ENCODE data around the gene TALDO1.
A peak's percentile ranks its signal among the peaks of the same experiment; 100 is the strongest.

TALDO1 gene

DNA sequence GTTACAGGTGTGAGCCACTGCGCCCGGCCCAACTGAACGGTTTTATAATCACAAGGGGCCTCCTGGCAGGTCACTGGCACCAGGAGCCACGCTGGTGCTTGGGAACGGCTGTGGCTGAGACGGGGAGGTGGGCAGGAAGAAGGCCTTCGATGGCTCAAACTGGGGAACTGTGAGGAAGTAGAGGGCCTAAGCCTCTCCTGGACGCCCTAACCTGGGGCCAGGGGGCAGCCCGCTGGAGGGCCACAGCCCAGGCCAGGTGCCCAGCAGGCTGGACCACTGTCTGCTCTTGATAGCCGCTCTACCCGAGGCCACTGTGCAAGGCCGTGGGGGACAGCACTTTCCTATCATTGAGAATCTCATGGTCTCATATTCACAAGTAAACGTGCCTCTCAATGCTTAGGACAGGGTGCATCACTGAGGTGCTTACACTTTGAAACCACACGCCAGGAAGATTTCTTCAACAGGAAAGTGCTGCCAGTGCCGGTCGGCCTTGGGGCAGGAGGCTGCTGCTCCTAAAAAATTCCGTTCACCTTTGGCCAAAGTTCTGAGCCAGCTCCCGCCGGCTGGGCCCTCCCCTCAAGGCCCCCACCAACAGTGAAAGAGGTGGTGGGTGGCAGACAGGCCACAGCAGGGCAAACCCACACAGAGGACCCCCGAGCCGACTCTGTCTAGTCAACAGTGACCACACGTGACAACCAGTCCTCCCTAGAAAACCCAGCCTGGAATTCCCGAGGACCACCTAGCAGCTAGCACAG lies 22.8 kb downstream of the TALDO1 start:
- DNase-seq (ENCODE audit: low read depth in 2 of 2) = no peak

DNA sequence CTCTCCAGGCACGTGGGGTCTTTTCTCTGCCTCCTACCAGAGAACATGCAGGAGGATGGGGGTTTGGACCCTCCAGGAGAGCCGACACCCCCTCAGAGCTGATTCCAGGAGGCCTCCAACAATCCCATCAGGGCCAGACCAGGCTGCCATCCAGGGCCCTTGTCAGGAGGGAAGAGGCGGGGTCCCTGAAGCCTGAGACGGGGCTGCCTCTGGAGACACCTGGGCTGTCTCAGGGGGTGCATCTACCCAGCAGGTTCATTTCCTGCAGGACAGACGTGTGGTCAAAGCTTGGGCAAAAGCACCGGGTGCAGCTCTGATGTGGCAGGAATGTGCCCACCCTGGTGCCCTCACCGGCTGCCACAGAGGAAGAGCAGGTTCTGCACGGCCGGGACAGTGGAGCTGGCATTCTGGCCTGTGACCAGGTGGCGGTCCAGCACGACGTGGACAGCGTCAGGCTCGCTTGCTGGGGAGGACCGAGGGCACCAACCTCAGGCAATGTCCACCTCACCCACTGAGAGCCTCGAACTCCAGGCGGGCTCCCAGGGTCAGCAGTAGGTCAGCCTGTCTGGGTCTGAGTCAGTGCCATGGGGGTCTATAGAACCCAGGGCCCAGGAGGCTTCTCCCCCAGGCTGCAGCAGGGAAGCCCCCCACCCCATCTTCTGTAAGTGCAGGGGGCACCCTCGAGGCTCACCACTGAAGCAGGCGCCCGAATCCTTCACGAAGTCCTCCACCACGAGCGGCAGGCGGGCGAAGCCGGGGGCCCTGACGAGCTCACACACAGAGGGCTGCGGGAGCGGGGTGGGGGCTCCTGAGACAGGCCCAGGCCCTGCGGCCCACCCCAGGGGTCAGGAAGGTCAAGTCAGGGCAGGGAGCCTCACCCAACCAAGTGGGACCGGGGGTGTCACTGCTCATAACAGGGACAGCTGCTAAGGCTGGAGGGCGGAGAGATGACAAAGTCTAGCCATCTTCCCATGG lies 23.7 kb downstream of the TALDO1 start:
- no peak for DNase-seq (ENCODE audit: low read depth in 2 of 2)

DNA sequence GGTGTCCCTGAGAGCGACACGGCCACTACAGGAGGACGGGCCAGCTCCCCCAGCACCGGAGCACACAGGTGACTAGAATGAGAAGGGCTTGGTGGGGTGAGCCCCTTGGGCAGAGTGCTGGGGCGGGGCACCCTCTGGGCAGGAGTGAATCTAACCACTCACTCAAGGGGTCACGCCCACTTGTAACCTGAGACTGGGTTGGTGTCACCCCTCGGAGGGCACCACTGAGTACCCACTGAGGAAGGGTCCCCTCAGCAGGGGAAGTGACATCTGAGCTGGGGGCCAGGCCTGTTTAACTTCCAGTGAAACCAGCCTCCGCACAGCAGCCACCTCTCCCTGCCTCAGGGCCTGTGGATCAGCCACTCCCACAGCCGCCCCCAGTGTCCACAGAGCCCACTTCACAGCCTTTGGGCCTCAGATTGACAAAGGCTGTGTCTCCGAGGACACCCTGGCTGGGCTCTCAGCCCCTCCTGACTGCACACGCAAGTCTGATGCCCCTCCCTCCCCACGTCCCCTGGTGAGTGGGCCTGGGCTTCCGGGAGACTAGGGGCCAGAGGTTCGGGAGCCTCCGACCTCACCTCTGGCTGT lies 24.4 kb downstream of the TALDO1 start:
- no peak for DNase-seq (ENCODE audit: low read depth in 2 of 2)

DNA sequence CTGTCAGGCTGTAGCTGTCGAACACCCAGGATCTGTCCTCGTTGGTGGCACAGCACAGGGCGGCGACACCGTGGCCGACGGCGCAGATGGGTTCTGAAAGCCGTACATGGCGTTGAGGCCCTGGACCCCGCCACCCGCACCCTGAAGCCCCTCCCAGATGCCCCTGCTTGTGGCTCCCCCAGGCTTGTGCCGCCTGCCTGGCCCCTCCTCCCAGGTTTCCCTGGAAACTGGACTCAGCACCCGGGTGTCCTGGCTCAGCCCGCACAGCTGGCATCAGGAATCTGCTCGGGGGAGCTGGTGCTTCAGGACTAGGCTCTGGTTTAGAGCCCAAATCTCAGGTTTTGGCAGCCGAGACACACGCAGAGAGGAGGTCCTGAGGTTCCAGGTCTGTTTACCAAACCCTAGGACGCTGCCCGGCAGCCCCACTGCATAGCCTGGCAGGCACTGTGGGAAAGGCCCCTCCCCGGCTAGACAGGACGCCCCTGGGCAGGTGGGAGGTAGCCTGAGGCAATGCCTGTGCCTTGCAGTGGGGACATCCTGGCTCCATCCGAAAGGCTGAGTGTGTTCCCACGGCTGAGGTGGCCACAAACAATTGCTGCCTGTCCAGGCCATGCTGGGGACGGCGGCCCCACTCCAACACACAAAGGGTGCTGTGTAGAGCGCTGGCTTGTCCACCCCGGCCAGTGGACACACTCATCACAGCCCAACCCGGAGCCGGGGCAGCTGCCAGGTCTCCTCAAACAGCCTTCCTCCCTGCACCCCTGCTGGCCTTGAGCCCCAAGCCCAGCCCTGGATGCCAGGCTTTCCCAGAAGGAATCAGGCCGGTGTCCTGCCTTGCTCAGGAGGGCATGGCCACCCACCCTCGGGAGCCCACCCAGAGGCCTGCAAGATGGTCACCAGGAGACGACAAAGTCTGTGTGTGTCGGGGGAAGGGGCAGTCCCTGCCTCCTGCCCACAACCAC lies 25.4 kb downstream of the TALDO1 start:
- DNase-seq (ENCODE audit: low read depth in 2 of 2) = no peak

DNA sequence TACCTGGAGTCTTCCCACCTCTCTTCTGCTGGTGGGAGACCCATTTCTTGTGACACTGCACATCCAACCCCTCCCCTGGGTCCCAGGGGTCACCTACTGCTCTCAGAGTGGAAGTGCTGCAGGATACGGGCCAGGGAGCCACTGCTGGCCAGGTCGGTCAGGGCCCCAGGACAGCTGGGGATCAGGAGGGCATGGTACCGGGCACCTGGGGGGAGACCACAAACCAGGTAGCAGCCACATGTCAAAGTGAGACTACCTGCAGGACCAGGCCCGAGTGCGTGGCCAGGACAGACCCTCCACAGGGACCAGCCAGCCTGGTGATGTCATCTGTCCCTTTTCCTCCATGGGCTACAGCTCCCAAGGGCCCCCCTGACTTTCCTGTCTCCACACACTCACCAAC lies 26.2 kb downstream of the TALDO1 start:
- DNase-seq (ENCODE audit: low read depth in 2 of 2) = no peak

DNA sequence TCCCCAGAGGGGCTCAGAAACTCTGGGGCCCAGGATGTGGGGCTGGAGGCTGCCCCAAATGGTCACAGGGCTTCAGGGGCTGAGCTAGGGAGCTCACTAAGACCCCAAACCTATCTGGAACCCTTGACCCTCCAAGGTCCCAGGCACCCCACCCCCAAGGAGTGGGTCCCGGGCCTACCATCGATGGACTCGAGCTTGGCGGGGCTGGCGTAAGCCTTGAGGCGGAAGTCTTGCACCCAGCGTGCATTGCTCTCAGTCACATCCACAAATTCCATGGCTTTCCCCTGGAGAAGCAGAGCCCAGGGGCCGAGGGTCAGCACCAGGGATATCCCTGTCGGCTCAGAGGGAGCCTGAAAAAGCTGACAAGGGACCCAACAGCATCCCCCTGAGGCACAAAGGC lies 26.6 kb downstream of the TALDO1 start:
- DNase-seq (ENCODE audit: low read depth in 2 of 2) = no peak

DNA sequence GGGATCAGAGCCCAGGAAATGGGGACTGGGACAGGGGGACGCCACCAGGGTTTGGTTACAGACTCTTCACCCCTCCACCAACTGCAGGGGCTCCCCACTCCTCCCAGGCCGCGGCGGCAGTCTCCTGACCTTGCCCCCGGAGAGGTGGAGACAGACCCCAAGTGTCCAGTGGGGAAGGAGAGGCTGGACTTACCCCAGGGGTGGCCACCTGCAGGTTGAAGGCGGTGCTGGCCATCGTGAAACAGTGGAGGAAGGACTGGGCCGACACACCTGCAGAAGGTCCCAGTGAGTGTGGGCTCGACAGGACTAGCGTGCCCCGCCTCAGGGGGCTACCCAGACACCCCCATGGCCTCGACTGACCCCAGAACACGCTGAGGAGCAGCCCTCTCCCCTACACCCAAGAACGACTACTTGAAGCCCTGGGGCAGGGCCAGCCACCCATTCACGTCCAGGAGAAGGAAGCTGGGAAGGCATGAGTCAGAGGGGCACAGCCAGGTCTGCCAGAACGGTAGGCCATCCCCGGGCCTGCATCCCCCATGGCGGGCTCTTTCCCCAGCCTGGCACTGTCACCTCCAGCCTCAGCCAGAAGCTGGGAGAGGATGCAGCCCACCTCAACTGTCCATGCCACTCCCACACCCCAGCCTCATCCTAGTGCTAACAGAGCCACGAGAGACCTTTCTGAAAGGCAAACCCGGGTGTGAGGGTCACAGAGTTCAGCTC lies 27.8 kb downstream of the TALDO1 start:
- no peak for DNase-seq (ENCODE audit: low read depth in 2 of 2)

DNA sequence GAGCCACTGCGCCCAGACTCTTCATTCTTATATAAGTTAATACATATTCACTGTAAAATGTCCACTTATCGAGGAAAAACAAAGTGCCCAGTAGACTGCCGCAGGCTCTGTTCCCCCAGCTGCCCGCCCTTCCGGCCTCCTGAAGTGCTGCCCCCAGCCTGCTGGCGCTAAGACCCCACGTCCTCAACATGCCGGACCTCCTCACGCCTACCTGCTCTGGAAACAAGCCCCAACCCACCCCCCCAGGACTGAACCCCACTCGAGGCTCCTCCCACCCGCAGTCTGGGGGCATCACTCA lies 28.9 kb downstream of the TALDO1 start:
- no peak for DNase-seq (ENCODE audit: low read depth in 2 of 2)

DNA sequence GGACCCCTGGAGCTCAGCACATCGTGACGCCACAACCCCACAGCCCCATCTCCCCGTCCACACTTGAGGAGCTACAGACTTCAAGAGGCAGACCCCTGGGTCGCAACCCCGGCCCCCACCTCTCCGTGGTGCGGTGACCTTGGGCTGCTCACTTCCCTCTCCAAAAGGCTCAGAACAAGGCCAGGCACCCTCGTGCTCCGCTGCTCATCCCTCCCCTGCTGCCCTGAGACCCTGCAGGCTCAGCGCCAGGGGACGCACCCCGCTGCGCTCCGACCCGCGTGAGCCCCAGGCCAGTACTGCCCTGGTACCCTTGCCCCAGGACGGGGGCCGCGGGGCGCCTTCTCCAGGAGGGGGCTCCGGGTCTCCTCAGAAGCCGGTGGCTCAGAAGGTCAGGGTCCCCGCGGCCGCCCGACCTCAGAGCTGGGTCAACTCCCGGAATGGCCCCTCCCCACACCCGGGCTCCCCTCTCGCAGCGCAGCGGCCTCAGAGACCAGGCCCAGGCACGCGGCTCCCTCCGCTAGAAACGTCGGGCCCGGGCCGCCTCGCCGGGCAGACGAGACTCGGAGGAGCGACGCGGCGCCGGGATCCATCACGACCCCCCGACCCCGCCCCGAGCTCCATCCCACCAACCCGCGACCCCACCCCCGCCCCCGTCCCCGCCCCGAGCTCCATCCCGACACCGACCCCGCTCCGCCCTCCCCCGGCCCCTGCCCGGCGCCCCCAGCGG lies 29.5 kb downstream of the TALDO1 start:
- no peak for DNase-seq (ENCODE audit: low read depth in 2 of 2)

DNA sequence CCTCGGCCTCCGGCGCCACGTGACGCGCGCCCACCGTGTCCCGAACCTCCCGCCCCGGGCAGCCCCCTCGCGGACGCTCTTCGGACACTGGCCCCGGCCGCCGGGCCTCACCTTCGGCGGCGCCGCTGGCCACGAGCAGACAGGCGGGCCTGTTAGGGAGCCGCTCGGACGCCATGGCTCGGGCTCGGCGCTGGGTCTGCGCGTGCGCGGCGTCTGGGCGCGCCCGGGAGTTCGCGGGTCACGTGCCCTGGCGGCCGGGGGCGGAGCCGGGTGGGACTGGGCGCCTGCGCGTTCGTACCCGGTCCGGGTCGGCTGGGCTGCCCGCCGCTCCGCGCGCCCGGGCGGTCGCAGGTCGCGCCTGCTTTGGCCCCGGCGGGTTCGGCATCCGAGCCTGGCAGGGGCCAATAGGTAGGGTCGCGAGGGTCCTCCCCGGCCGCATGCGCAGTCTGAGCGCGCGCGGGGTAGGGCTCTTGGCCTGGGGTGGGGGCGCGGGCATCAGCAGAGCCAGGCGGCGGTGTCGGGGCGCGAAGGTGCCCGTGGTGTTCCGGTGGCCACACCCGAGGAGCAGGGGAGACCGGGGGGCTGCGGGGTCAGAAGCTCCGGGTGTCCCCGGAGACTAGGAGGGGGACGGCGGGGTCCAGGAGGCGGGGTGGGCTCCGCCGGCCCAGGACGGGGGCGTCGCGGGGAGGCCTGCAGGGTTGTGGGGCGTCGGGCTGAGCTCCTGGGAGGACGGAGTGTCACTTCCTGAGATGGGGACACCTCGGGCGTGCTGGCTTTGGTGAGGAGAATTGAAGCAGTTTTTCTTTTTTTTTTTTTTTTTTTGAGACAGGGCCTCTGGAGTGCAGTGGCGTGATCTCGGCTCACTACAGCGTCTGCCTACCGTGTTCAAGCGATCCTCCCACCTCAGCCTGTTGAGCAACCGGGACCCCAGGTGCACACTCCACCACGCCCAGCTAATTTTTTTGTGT lies 30.3 kb downstream of the TALDO1 start, which contains the start of gene GATD1:
GATD1 (minus strand) TSS at position 200 of the 968 bp plus-strand sequence; CDS start at position 175, 25 bp downstream.
- peak; percentile 84 to 89 for DNase-seq (ENCODE audit: low read depth in 2 of 2)

DNA sequence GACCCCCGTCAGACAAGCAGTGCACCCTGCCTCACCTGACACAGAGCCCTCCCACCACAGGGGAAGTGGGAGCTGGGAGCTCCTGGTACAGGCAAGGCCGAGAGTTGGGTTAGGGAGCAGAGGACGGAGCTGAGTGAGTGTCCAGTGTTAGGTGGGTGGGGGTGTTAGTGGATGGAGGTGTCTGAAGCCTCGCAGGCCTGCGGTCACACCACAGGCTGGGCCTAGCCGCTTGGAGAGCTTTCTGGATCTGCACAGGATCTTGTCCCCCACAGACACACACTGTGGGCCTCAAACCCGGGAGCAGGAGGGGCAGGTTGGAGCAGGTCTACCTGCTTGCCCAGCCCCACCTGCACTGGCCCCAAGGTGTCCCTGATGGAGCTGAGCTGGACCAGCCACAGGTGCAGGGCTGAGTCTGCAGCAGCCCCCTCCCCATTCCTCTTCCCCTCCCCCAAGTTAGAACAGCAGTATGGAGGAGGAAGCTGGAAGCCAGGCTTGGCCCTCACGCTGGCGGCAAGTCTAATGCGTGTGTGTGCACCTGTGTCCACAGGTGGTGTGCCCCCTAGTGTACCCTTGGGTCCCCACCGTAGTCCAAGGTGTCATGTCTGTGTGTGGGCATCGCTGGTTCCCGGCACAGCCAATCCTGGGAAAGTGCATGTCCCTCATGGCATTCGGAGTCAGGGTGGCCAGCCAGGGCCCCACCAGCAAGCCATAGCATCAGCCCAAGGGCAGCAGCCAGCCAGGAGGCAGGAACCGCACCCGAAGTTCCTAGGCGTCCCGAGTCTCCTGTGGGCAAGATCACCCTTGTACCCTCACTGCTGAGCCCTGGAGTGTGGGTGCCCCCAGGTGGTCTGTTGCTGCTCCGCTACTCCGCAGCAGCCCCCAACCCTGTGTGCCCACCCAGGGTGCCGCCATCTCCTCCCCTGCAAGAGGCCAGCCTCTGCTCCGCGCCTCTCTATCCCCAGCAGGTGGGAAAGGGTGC lies 32.0 kb downstream of the TALDO1 start:
- no peak for DNase-seq (ENCODE audit: low read depth in 2 of 2)

DNA sequence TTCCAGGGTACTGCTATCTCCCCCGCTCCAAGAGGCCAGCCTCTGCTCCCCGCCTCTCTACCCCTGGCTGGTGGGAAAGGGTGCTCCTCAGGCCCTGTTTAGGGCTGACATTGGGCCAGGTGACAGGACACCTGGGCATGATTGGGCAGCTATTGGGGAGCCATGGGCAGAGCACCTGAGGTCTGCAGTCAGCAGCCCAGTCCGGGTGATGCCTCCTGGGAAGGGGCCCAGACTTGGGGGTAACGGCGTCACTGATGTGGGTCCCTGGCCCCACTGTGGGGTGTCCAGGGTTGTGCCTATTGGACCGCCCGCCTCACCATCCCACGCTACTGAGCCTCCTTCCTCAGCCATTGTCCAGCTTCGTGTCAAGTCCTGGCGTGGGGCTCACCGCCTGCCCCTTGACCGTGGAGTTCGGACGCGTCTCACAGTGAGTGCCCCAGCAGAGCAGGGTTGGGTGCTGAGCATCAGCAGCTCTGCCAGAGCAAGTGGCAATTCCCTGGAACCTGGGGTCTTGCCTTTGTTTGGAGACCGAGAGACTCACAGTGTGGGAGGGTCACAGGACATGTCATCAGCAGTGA lies 32.8 kb downstream of the TALDO1 start:
- no peak for DNase-seq (ENCODE audit: low read depth in 2 of 2)

DNA sequence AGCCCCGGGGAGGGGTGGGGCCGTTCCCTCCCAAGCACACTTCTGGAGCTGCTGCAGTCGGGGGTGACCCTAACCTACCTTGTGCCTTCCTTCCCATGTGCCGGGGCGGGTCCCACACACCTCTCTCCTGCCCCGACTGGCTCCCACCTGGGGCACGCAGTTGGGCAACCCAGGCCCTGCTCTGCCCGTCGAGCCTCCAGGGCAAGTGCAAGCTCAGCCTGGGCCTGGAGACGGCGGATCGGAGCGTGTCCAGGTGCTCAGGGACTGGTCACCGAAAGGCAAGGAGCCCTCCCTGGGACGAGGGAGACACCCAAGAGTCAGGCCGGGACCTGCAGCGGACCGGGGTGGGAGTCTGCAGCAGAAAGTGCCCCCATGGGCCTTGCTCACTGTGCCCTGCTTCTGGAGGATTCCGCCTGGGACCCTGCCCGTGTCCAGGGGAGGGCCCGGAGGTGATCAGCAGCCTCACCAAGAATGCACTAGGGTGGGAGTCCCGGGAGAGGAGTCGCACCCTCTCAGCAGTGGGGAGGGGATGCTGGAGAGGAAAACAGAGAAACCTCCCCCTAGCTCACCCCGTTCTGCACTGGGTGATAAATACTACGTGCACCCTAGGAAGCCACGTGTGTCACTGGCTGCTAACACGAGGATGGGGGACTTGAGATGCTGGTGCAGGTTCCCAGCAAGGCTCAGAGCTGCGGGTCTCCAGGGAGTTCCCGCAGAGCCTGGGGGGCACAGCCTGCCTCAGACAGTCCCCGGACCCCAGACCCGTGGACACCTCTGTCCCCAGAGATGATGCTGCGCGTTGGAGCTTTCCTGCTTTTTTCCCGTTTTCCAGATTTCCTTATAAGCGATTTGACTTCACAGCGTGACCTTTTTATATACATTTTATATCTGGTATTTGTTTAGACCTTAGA lies 35.3 kb downstream of the TALDO1 start:
- DNase-seq (ENCODE audit: low read depth in 2 of 2) = no peak

DNA sequence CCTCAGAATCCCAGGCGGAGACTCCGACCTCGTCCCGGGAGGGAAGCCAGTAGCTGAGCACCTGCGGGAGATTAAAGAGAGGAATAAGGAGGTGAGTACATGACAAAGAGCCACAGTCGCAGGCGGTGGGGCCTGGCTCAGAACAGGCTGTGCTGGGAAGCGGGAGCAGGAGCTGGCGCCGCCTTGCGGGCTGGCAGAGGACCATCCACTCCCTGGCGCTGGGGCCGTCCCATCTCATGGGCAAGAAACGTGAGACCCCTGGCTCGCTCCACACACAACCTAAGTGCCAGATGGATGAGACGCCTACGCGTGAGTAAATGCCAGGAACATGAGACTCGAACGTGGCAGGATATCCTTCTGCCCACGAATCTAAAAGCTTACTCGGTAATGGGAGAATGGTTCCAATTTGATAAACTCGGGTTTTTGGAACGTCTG lies 36.3 kb downstream of the TALDO1 start:
- no peak for DNase-seq (ENCODE audit: low read depth in 2 of 2)

DNA sequence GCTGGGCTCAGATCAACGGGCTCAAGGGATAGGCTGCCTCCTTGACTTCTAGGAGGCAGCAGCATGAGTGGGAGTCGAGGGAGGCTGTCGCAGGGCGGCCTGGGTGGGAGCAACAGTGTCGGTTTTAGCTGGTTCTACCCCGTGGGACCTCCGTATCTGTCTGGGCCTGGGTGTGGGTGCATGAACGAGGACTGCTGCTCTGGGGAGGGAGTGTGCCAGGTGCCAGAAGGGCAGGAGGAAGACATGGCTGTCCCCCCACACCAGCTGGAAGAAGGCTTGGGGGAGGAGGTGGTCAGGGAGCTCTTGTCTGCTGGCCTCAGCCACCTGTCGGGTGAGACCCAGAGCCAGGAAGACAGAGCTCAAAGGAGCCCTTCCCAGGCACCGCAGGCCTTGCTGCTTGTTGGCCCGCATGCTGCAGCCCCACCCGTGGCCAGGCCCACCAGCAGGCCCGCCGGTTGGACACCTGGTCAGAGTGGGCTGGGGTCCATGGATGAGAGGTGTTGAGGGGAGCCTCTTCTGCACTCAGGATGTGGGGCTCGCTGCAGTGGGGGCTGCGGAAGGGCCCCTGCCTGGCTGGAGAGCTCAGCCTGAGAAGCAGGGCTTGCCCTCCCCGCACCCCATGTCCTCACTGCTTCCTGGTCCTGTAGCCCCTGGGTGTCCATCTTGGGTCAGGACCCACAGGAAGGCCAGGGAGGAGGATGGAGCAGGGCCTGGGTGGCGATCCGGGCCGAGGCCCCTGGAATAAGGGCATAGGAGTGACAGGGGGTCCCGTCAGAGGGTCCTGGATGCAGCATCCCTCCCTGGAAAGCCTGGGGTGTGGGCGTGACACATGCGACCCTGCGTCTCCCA lies 39.2 kb downstream of the TALDO1 start:
- no peak for DNase-seq (ENCODE audit: low read depth in 2 of 2)
